Activated T-cell treated with anti-CD3 and anti-CD28 coated beads for 4 hours (primary cell): ENCODE data around the gene SPTBN1.

Source experiments
- DNase-seq: peaks from one replicate; pipeline ENCODE4 v3.0.0-alpha.2; 2020

Gene SPTBN1

GRCh38 chr2:54595999-54596902, 140.1 kb downstream of the SPTBN1 start:
- no peak for DNase-seq

- DNase-seq, result no peak
Measured at GRCh38 chr2:54597153-54597848, 141.2 kb downstream of the SPTBN1 start.

GRCh38 chr2:54598347-54599325, 142.5 kb downstream of the SPTBN1 start:
- no peak for DNase-seq

GRCh38 chr2:54599326-54599710, 143.2 kb downstream of the SPTBN1 start:
- no peak for DNase-seq

GRCh38 chr2:54599914-54600313, 143.8 kb downstream of the SPTBN1 start:
- no peak for DNase-seq

- DNase-seq, result no peak
Measured at GRCh38 chr2:54601339-54601738, 145.2 kb downstream of the SPTBN1 start.

GRCh38 chr2:54602736-54603322, 146.7 kb downstream of the SPTBN1 start:
- no peak for DNase-seq

GRCh38 chr2:54603357-54603756, 147.2 kb downstream of the SPTBN1 start:
- no peak for DNase-seq

GRCh38 chr2:54603796-54604195, 147.7 kb downstream of the SPTBN1 start:
- DNase-seq, result no peak

GRCh38 chr2:54604871-54605270, 148.7 kb downstream of the SPTBN1 start:
- no peak for DNase-seq

- no peak for DNase-seq
Measured at GRCh38 chr2:54605836-54606235, 149.7 kb downstream of the SPTBN1 start.

- DNase-seq, result no peak
Measured at GRCh38 chr2:54606393-54606958, 150.3 kb downstream of the SPTBN1 start.

- no peak for DNase-seq
Measured at GRCh38 chr2:54608224-54608623, 152.1 kb downstream of the SPTBN1 start.

- DNase-seq, result no peak
Measured at GRCh38 chr2:54609241-54609640, 153.1 kb downstream of the SPTBN1 start.

GRCh38 chr2:54609647-54610046, 153.5 kb downstream of the SPTBN1 start:
- DNase-seq, result no peak

- DNase-seq, result no peak
Measured at GRCh38 chr2:54610700-54611099, 154.6 kb downstream of the SPTBN1 start.

- no peak for DNase-seq
Measured at GRCh38 chr2:54611830-54612545, 155.9 kb downstream of the SPTBN1 start.

GRCh38 chr2:54613386-54613785, 157.3 kb downstream of the SPTBN1 start:
- no peak for DNase-seq

- DNase-seq, result no peak
Measured at GRCh38 chr2:54613794-54614257, 157.7 kb downstream of the SPTBN1 start.

GRCh38 chr2:54614819-54615218, 158.7 kb downstream of the SPTBN1 start:
- DNase-seq, result no peak

GRCh38 chr2:54615832-54616534, 159.9 kb downstream of the SPTBN1 start:
- no peak for DNase-seq
